IPS-18a (cell line): ENCODE results near the gene TUBA1C.
A peak's percentile ranks its signal among the peaks of the same experiment; 100 is the strongest.

ENCODE experiments used
- H3K27ac ChIP-seq: one replicate; pipeline ENCODE4 v1.5.1; 2013; ENCODE audit warnings: low read length
- H3K27me3 ChIP-seq: one replicate; pipeline ENCODE4 v1.6.1; 2013; ENCODE audit warnings: mild to moderate bottlenecking, low read length; ENCODE audit not compliant: control insufficient read depth, insufficient read depth
- H3K36me3 ChIP-seq: one replicate; pipeline ENCODE4 v1.6.1; 2013; ENCODE audit warnings: low read depth, low read length; ENCODE audit not compliant: control insufficient read depth
- H3K4me1 ChIP-seq: one replicate; pipeline ENCODE4 v1.6.1; 2013; ENCODE audit warnings: low read depth, low read length; ENCODE audit not compliant: control insufficient read depth
- H3K4me3 ChIP-seq: one replicate; pipeline ENCODE4 v1.5.1; 2013; ENCODE audit warnings: low read length
- H3K9ac ChIP-seq: one replicate; pipeline ENCODE4 v1.6.1; 2013; ENCODE audit warnings: mild to moderate bottlenecking, low read length, moderate library complexity
- H3K9me3 ChIP-seq: one replicate; pipeline ENCODE4 v1.6.1; 2013; ENCODE audit warnings: low read depth, low read length; ENCODE audit not compliant: control insufficient read depth

Gene TUBA1C

DNA sequence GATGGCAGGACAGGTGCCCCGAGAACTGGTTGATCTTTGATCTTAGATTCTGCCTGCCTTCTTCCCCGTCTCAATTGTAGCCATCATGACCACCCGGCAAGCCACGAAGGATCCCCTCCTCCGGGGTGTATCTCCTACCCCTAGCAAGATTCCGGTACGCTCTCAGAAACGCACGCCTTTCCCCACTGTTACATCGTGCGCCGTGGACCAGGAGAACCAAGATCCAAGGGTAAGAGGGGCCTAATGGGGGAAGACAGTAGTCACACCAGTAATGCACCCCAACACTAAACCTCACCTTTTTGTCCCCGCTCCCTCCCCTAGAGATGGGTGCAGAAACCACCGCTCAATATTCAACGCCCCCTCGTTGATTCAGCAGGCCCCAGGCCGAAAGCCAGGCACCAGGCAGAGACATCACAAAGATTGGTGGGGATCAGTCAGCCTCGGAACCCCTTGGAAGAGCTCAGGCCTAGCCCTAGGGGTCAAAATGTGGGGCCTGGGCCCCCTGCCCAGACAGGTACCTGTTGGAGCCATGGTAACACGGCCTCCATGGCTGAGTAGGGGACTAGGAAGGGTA lies 58.7 kb downstream of the TUBA1C start:
- H3K4me3 ChIP-seq = peak overlapping the region; percentile 97
- peaks cover 5% of the 10 kb centered on the region for H3K27me3 ChIP-seq
- peak overlapping the region; percentile 64 for H3K27ac ChIP-seq
- no peaks in the 10 kb centered on the region for H3K9me3 ChIP-seq
- peaks cover 21% of the 10 kb centered on the region for H3K36me3 ChIP-seq
- peaks cover 7% of the 10 kb centered on the region for H3K4me1 ChIP-seq
- peak overlapping the region; percentile 93 for H3K9ac ChIP-seq
